ENCODE data around the gene EFS.

EFS gene, protein sequence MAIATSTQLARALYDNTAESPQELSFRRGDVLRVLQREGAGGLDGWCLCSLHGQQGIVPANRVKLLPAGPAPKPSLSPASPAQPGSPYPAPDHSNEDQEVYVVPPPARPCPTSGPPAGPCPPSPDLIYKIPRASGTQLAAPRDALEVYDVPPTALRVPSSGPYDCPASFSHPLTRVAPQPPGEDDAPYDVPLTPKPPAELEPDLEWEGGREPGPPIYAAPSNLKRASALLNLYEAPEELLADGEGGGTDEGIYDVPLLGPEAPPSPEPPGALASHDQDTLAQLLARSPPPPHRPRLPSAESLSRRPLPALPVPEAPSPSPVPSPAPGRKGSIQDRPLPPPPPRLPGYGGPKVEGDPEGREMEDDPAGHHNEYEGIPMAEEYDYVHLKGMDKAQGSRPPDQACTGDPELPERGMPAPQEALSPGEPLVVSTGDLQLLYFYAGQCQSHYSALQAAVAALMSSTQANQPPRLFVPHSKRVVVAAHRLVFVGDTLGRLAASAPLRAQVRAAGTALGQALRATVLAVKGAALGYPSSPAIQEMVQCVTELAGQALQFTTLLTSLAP

DNA sequence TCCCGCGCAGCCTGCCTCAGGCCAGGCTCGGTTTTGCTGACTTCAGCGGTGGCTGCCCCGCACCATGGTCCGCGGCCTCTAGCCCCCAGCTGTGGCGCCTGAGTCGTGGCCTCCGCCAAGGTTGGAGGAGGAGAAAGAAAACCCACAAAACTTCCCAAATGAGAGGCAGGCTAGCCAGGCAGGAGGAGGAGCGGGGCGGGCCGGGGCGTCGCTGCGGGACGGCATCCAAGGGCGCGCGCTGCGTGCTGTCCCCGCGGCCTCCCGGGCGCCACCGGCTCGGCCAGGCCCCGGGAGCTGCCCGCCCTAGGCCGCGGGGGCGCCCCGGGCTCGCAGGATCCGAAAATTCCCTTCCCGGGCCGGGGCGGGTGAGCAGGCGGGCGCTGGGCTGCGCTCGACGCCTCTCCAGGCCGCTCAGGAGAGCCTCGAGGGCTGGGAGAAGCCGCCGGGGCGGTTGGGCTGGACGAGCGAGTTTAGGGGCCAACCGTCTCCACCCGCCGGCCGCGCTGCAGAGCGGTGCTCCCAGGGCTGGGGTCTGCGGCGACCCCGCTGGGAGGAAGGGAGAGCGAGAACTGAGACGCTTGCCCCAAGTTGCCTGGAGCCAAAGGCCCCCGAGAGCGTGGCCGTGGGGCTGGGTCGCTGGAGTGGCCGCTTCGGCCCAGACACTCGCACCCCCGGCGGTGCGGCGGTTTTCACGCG lies at the start of gene EFS:
Gene EFS (minus strand): TSS at position 137 of the 696 bp plus-strand sequence. CDS start 147 bp downstream, outside the sequence.
- in situ Hi-C loops (cut with HindIII; ENCODE audit: low sequenced_read_pairs): loop anchor here (5.0 kb wide), 1 partner anchor 72 kb away; the partner anchor contains the start of gene MYH7

DNA sequence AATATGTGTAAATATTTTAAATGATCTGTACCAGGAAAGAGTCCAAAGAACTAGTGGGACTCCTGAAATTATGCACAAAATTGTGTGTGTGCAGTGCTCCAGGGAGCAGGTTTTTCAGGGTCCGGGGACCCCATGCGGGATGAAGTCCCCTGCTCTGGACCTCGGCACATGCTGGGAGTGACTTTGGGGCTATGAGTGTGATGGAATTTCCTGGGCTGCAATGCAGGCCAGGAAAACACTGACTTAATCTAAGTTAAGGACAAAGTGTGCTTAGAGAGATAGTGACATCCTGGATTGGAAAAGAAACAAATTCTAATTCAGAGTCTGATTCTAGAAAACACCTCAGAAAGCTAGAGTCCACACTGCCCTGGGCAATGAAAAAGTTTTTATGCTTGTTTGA lies 49.3 kb upstream of the EFS start:
- in situ Hi-C loops (cut with HindIII; ENCODE audit: low sequenced_read_pairs): no loop called here

DNA sequence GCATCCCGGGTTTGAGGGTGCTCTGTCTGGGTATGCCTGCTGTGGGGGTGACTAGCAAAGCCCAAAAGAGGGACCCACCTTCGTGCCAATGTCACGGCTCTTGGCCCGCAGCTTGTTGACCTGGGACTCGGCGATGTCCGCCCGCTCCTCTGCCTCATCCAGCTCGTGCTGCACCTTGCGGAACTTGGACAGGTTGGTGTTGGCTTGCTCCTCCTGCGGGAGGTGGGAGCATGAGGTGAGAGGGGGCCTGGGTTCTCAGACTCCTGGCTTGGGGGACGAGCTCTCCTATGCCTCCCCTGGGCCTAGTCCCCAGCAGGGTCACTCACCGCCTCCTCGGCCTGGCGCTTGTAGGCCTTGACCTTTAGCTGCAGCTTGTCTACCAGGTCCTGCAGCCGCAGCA lies 48.7 kb upstream of the EFS start:
- in situ Hi-C loops (cut with HindIII; ENCODE audit: low sequenced_read_pairs): no loop called here

DNA sequence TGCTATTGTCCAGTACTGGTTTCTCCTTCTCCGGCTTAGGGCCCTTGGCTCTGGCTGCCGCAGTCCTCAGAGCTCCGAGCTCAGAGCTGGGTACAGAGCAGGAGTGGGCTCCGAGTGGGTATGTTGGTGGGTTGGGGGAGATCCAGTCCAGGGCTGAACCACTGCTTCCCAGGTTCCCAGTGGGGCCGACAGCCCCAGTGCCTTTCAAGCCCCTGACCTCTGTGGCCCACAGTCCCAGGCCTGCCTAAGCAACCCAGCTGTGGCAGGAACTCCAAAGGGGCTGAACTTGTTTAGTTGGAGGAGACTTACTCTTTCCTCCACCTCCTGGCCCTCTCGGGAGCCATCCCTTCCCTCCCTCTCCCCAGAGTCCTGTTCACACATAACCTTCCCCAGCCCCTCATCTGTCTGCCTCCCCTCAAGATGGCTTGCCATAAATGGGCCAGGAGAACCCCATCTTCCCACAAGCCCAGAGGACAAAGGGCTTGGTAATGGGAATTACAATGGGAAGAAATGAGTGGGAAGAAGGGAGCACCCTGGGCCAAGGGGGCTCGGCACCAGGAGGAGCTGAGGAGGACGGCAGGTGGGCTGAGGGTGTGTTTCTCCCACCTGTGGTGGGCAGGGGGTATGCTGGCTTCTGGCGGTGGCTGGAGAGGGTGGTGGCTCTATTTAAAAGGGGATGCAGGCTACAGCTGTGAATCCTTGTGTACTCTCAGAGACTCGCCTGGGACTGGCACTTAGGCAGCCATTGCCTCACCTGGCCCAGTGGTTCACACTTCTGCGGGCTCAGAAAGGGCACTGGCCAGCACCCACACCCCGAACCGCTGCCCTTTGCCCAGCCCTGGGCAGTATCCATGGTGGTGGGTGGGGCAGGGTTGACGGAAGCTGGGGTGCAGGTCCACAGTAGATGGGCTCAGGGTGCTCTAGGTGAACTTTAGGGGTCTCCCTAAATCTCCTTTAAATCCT lies 46.9 kb upstream of the EFS start:
- in situ Hi-C loops (cut with HindIII; ENCODE audit: low sequenced_read_pairs): no loop called here

DNA sequence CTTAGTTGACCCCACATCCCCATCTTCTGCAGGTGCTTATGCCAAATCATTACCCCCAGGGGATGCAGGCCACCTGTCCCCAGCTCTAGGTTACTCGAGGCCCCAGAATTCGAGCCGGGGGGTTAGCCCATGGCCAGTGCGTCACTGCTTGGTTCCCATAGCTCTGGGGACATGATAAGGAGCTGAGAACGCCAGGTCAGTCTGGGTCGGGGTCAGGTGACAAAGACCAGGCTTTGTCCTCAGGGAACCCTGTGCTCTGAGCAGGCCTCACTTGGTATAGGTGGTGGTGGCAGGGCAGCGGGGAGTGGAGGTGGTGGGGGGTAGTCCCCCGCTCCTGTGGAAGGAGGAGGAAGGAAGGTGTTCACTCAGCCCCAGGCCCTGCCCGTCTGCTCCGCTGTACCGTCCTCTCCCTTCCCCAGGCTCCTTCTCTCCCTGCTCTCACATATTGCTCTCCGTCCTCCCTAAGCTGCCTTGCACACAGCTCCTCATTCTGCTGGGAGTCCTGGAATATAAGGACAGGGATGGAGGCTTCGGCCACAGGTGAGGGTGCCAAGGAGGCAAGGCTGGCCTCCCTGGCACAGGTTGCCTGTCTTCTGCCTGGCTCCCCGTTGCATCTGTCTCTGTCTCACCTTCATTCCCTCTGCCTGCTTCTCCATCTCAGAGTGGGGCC lies 45.1 kb upstream of the EFS start:
- in situ Hi-C loops (cut with HindIII; ENCODE audit: low sequenced_read_pairs): no loop called here

DNA sequence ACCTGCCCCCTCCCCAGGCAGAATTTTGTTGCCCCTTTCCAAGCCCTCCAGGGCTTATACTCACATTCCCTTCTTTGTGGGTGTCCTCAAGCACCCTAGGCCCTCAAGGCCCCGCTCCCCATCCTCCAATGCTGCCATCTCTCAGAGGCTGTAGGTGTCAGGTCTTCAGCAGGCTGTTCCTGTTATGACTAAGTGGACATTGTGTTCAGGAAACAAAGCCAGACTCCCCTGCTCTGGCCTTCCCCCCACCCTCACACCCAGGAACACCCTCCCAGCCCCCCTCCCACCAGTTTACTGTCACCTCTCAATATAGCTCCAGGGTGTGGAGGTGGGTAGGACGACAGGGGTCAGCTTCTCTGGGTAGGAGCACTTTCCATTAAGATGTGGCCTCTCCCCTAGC lies 44.5 kb upstream of the EFS start:
- in situ Hi-C loops (cut with HindIII; ENCODE audit: low sequenced_read_pairs): no loop called here

DNA sequence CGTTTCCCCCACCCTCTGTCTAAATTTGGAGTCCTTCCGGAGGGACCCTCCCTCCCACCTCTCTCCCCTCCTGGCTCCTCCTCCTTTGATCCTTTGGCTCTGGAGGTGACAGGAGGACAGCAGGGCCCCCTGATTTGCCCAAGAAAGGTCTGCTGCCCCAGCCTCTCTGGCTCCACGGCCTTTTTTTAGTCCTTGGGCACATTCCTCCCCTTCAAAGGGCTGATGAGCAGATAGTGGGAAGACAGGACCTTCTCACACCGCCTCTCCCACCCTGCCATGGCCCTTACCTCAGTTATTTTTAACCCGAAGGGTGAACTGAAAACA lies 43.3 kb upstream of the EFS start:
- in situ Hi-C loops (cut with HindIII; ENCODE audit: low sequenced_read_pairs): no loop called here

DNA sequence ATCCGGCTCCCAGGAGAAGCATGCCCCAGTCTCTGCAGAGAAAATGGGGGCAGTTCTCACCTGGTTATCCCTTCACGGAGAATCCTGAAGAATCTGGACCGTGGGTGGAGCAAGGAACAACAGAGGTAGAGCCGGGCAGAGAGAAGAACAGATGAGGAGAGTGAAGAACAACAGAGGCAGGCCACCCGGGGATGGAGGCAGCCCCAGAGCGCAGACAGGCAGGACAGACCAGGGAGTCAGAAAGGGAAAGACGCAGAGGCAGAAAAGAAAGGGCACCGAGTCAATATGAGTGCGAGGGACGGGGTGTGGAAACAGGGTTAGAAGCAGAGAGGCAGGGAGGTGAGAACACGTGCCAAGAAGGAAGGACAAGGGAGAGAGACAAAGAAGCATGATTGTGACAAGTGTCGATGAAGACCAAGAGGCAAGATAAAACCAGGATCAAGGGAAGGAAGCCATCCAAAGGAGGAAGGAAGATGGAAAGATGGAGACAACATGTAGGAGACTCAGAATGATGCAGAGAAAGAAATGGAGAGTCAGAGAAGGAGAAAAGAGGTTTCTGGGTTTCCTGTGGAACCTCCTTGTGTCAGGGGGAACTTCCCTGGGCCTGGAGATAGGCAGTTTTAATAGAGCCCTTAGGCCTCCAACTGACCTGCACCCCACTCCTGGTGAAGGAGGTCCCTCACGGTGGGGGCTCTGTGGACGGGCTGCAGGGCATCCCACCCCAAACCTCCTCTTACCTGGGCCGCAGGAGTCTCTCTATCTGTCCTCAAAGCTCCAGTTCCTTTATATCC lies 42.7 kb upstream of the EFS start, which contains the start of gene MYH6:
Gene MYH6 (minus strand): TSS at position 758 of the 791 bp plus-strand sequence. CDS start 1,050 bp downstream, outside the sequence.
- in situ Hi-C loops (cut with HindIII; ENCODE audit: low sequenced_read_pairs): no loop called here

DNA sequence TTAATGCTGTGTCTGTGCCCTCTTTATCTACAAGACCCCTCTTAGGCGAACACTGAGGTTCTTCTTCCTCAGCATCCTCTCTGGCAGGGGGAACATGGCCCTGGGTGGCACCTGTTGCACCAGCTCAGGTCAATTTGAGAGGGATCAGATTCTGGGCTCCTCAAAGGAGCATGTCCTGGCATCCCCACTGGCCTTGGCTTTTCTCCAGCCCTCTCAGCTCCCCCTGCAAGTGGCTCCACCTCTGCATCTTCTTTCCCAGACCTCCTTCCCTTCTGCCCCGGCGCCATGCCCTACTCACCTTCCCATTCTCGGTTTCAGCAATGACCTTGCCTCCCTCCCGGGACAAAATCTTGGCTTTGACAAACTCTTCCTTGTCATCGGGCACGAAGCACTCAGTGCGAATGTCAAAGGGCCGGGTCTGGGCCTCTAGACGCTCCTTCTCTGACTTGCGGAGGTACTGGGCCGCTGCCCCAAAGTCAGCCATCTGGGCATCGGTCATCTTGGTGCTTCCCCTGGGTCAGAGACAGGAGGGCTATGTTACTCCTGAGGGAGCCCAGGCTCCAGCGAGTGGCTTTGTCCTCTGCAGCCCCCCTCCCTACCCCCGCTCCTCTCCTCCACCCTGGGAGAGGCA lies 41.9 kb upstream of the EFS start:
- in situ Hi-C loops (cut with HindIII; ENCODE audit: low sequenced_read_pairs): no loop called here

DNA sequence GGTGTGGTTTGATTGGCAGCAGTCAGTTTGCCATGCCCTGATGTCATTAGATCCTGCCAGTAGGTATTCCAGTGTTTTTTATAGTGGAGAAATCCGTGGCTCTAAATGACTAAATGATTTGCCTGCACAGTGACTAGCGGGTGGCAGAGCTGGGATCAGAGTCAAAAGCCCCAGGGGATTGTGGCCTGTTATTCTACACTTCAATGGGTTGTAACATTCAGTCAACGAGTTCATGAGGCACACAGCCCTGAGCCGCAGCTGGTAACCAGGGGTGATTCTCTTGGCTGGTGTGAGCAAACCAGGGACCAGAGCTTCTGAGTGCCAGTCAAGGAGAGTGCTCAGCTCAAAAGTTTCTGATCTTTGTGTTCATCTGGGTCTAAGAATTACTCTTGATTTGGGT lies 41.3 kb upstream of the EFS start:
- in situ Hi-C loops (cut with HindIII; ENCODE audit: low sequenced_read_pairs): no loop called here

DNA sequence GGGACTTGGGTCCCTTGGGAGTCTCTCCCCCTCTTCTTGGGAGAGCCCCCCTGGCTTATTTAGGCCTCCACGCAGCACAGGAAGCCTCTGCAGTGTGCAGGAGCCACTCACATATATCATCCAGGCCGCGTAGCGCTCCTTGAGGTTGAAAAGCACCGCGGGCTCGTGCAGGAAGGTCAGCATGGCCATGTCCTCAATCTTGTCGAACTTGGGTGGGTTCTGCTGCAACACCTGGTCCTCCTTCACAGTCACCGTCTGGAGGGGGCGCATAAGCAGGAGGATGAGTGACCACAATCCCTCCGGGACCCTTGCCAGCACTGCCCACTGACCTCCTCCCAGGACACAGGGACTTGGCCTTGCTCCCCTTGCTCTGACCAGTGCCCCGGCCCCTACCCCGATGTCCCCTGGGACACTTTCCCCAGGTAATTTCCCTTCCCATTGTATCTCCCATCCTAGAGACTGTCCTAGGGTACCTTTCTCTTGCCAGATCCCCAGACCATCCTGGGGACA lies 40.6 kb upstream of the EFS start:
- in situ Hi-C loops (cut with HindIII; ENCODE audit: low sequenced_read_pairs): no loop called here

DNA sequence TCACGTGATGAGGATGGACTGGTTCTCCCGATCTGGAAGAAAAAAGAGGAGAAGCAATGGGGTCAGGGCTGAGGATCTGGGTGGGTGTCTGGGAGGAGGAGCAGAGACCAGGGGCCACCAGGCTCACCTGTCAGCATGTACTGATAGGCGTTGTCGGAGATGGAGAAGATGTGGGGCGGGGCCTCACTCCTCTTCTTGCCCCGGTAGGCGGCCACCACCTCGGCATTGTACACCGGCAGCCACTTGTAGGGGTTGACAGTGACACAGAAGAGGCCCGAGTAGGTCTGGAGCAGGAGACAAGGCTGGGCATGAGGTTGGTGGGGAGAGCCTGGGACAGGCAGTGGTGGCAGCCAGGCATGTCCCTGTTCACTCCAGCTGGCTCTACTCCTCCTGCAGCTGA lies 40.1 kb upstream of the EFS start:
- in situ Hi-C loops (cut with HindIII; ENCODE audit: low sequenced_read_pairs): no loop called here

DNA sequence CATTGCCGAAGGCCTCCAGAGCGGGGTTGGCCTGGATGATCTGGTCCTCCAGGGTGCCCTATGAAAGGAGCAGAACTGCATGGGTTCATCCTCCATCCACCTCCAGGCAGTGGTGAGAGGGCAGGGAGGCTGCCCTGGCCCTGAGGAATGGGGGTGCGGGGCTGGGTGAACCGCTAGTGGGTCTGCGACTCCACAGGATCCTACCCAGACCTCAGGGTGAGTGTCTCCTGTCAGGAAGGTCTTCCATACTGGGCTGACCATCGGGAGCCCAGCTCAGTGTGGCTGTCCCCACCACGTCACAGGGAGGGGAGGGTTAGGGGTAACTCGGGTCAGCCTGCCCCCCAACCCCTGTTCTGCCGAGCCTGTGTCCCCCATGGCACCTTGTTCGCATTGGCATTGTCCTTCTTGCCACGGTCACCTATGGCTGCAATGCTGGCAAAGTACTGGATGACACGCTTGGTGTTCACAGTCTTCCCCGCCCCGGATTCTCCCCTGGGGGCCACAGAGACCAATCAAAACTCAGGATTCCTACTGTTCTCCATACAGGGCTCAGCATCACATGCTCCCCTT lies 39.4 kb upstream of the EFS start:
- in situ Hi-C loops (cut with HindIII; ENCODE audit: low sequenced_read_pairs): no loop called here

DNA sequence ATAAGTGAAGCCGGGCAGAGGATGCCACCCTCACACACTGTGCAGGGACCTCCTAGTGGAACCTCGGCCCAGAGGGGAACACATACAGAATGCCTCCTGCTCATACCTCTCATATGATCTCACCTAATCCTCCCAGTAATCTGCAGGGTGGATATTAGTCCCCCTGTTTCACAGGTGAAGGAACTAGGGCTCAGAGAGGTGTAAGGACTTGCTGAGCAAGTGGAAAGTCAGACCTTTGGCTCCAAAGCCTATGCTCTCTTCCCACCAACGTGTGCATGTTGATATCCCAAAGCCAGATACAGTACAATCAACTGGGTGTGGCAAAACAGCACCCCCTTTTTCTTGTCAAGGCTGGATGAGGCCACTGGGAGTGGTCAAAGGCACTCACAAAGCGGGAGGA lies 38.9 kb upstream of the EFS start:
- in situ Hi-C loops (cut with HindIII; ENCODE audit: low sequenced_read_pairs): no loop called here

DNA sequence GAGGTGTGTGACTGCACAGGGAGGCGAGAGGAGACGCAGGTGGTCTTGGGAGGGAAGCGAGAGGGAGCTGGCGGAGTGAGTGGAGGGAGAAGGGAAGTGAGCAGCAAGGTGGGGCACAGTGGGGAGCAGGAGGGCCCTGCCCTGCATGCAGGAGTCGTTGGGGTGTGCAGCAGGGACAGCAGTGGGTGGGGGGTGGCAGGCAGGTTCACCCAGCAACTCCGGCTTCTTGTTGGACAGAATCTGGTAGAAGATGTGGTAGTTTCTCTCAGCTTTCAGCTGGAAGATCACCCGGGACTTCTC lies 38.1 kb upstream of the EFS start:
- in situ Hi-C loops (cut with HindIII; ENCODE audit: low sequenced_read_pairs): no loop called here

DNA sequence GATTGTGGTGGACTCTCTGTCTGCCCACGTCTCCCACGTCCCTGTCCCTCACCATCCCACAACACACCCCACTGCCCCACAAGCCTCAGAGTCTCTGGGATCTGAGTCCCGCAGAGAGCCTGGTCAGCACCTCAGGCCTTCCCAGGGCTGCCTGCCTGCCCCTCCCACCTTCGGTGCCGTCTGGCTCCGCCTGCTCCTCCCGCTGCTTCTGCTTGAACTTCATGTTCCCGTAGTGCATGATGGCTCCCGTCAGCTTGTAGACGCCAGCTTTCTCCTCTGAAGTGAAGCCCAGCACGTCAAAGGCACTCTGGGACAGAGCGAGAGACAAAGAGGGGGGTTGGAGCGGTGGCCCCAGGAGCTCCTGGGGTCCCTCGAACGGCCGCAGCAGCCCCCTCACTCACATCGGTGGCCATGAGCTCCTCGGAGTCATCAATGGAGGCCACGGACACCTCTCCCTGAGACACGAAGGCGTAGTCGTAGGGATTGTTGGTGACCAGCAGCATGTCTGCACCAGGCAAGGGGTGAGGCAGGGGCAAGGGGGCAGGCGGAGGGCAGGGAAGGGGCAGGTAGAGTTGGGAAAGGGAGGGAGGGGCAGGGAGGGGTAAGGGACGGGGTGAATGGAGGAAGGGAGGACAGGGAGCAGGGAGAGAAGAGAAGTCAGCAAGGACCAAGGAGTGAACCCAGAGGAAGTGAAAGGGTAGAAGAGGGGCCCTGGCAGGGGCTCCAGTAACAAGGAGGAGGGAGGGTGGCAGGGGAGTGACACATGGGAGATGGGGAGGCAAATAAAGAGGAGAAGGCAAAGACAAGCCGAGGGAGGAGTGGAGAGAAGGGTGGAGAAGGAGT lies 37.5 kb upstream of the EFS start:
- in situ Hi-C loops (cut with HindIII; ENCODE audit: low sequenced_read_pairs): no loop called here

DNA sequence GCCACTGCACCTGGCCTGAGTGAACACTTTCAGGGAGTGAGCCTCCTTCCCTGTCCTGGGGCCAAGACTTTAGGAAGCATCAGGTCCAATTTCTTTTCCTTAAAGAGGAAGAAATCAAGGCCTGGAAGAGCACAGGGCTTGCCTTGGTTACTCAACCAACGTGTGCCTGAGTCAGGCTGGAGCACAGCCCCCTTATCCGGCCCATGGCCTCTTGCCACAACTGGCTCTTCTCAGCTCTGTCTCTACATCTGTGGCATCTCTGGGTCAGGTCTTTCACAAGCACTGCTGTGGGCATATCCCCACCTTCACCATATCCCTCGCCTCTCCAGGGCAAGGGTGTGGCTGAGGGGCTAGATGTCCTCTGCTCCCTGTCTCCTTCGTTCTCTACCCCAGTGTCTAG lies 36.3 kb upstream of the EFS start:
- in situ Hi-C loops (cut with HindIII; ENCODE audit: low sequenced_read_pairs): no loop called here
